GOT3 (cell line): Measurements from ENCODE around the gene PDE12.
"Not testable (repeated sequence)": the region's sequence is repeated elsewhere in the genome, so short reads cannot be mapped to it uniquely, and the experiment has no call there.

Experiments
- DNase-seq: peaks from one replicate; lab custom pipeline; 2025; ENCODE audit warnings: mixed read lengths; lab: John Stamatoyannopoulos, UW

The PDE12 gene

DNA sequence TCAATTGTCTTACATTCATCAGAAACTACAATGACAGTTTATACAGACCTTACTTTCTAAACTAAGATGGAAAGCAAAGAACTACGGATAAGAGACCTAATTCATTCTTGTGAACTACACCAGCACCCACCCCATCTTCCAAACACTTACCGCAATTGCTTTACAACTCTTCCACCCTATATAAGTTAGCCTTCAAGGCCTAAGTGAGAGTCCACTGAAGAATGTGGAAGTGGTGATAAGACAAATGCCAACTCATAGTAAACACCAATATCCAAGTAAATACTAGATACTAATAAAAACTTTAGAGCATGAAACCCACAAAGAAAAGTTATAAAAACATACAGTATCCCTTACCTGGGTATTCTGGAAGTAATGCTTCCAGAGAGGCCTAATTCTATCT lies 27.5 kb downstream of the PDE12 start:
- no peak for DNase-seq

DNA sequence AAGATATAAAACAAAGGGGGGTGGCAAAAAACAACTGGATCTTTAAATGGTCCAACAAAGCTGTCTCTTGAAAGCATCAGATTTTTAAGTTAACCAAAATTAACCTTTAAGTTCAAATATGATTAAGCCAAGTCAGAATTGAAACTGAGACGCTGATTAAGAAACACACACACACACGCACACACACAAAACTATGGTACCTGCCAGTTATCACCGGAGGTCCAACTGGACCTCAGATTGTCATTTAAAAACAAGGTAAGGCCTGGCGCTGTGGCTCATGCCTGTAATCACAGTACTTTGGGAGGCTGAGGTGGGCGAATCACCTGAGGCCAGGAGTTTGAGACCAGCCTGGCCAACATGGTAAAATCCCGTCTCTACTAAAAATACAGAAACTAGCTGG lies 30.7 kb downstream of the PDE12 start:
- DNase-seq, result no peak

DNA sequence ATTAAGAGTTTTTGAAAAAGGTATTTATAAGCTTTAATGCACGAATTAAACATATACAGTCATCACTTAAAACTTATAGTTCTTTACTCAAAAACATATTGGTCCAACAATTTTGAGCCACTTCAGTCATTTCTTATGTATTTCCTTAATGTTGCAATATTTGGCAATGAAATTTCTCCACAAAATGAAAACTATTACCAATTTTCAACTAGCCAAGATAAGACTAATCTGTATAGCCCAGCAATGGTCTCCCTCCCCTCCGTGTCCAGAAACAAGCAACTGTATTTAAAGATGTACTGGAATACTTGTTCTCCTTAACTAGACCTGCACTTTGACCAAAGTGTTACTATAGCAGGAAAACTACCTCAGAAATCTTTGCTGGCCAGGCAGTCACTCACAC lies 31.8 kb downstream of the PDE12 start:
- no peak for DNase-seq

DNA sequence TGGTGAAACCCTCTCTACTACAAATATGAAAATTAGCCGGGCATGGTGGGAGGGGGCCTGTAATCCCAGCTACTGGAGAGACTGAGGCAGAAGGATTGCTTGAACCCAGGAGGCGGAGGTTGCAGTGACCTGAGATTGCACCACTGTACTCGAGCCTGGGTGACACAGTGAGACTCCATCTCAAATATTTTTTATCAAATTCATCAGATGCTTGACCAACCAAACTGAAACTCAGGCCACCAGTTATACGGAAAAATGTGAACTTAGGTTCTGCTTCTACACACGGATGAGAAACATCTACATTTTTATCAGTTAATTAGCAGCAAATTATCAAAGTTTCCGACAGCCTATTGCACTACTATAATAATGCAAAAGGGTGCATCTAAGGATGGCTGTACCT lies 36.2 kb downstream of the PDE12 start:
- no peak for DNase-seq

DNA sequence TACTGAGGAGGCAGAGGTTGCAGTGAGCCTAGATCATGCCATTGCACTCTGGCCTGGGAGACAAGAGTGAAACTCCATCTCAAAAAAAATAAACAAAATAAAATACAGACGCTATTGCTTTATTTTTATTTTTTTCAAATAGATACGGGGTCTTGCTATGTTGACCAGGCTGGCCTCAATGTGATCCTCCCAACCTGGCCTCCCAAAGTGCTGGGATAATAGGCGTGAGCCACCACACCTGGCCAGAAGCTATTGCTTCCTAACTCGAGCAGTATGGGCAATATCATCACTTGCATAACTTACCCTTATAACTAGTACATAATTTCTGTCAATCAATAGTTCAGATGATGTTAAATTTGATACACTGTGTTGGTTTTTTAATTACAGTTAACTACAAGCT lies 38.1 kb downstream of the PDE12 start:
- no peak for DNase-seq

DNA sequence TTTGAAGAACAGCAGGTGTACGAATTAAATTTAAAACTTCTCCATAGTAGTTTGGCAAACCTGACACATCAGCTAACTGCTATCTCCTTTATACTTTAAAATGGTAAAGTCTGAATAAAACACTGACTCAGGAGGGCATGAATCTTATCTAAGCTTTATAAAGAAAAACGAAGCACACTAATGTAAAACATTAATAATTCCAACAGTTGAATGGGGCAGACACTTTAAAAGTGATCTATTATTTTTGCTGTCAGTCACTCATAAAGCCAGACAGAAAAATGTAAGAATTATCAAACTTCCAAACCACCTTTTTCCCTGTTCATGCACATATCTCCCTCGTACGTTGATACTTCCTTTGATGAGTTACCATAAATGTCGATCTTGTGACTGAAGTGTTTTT lies 38.5 kb downstream of the PDE12 start:
- no peak for DNase-seq

DNA sequence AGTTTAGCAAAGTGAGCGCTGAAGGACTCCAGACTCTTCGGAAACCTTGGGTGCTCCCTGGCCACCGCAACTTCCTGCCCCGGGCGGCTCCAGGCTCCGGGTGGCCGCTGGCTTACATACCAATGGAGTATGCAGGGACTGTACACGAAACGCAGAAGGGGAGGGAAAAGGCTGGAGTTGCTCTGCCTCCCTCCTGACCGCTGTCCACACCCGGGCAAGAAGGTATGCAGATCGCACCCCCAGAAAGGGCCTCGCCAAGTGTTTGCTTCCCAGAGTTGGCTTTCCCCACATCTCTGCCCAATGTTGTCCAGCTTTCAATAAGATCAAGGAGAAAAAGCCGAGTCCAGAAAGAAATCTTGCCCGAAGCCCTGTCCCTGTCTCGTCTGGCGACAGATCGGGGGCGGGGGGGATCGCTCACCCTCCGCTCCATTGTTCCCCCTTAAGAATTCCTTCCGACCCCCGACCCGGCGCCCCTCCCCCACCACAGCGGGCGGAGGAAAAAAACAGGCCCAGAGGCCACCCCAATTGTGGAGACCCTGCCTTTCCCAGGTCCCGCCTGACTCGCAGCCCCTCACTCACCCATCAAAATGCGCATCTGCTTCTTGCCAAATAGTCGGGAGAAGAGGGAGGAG lies 40.5 kb downstream of the PDE12 start:
- peak; percentile 57 for DNase-seq

DNA sequence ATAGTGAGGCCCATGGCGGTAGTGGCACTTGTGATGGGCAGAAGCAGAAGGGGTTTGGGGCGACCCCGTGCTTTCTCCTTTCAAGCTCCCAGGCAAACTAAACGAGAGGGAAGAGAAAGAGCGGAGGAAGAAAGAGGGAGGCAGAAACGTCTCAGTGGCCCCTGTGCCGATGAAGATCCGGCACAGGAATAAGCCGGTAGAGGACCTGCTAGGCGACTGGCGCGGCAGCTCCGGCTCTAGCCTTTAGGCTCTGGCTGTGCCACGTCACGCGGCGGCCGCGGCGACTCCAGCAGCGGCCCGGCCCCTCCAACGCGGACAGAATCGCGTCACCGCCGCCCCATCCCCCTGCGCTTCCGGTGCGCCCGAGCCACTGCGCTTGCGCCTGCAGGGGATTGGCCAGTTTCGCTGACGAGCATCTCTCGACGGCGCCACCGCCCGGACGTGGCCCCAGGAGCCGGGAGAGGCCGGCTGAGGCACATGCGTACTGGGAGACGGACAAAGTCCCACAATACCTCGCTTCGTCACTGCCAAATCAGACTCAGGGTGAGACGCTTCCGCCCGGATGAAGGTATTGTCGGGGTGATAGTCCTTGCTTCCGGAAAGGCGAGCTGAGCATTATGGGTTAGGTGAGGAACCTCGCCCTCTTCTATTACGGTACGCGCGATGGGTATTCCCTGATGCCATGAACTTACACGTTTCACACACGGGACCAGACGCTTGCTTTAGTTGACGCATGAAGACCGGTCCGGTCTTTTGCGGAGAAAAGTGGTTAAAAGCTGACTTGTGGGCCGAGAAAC lies 41.3 kb downstream of the PDE12 start, which contains the start of gene ARF4:
ARF4 (minus strand) TSS at position 218 of the 797 bp plus-strand sequence; CDS start at position 14, 204 bp downstream.
- peak; percentile 99 for DNase-seq

DNA sequence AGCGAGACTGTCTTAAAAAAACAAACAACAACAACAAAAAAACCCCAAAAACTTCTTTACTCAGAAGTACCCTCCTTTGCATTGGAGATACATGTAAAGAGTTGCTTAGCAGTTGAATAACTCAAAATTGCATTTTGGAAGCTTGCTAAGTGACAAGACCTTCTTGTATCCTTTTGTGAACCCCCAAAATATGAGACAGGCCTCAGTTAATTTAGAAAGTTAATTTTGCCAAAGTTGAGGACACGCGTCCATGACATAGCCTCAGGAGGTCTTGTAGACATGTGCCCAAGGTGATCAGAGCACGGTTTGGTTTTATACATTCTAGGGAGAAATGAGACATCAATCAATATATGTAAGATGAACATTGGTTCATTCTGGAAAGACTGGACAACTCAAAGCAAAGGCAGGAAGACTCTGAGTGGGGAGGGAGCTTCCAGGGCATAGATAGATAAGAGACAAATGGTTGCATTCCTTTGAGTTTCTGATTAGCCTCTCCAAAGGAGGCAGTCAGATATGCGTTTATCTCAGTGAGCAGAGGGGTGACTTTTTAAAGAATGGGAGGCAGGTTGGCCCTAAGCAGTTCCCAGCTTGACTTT lies 42.8 kb downstream of the PDE12 start:
- DNase-seq, result no peak

DNA sequence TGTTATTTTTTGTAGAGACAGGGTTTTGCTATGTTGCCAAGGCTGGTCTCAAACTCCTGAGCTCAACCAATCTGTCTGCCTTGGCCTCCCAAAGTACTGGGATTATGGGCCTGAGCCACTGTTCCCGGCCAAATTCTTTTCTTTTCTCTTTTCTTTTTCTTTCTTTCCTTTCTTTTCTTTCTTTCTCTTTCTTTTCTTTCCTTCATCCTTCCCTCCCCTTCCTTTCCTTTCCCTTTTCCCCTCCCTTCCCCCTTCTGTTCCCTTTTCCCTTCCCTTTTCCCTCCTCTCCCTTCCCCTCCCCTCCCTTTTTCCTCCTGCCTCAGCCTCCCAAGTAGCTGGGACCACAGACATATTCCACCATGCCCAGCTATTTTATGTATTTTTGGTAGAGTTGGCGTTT lies 44.1 kb downstream of the PDE12 start:
- no peak for DNase-seq

DNA sequence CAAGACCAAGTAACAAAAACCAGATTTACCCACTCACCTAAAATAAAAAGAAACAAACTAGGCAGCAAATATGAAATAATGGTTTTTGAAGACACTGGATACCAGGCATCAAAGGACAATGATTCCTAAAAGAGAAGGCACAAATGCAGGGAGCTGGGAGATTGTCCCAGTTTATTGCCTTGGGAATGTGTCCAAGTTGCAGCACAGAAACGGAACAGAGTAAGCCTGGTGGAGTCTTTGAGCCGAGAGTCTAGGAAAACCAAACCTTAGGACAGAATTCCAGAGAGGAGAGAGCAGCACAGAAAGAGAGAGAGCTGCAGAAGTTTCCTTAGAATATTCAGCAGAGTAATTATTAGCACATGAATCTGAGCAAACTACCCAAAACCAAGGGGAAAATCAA lies 48.9 kb downstream of the PDE12 start:
- no peak for DNase-seq

DNA sequence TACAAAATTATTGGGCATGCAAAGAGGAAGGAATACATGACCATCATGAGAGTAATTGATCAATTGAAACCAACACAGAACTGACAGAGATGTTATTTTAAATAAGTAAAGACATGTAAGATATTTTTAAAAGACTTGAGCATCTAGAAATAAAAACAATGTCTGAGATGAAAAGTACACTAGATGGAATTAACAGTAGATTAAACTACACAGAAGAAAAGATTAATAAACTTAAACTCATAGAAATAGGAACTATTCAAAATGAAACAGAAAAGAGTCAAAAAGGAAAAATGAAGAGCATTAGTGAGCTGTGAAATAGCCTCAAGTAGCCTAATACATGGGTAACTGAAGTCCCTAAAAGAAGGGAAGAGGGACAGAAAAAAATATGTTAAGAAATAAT lies 49.6 kb downstream of the PDE12 start:
- DNase-seq, result no peak

DNA sequence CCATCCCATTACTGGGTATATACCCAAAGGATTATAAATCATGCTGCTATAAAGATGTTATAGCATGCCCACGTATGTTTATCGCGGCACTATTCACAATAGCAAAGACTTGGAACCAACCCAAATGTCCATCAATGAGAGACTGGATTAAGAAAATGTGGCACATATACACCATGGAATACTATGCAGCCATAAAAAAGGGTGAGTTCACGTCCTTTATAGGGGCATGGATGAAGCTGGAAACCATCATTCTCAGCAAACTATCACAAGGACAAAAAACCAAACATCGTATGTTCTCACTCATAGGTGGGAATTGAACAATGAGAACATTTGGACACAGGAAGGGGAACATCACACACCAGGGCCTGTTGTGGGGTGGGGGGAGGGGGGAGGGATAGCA lies 55.8 kb downstream of the PDE12 start:
- not testable (repeated sequence) for DNase-seq

DNA sequence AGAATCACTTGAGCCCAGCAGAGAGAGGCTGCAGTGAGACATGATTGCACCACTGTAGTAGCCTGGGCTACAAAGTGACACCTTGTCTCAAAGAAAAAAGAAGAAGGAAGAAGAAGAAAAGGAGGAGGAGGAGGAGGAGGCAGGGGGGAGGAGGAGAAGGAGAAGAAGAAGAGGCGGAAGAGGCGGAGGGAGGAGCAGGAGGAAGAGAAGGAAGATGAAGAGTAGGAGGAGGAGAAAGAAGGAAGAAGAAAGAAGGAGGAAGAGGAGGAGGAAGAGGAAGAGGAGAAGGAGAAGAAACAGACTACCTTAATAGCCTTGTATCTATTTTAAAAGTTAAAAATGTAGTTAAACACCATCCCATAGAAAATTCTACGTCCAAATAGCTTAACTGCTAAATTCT lies 60.2 kb downstream of the PDE12 start:
- no peak for DNase-seq
